DND-41 (cell line): ENCODE measurements around the gene MAML3.

ENCODE experiments used
- EZH2 ChIP-seq: IDR thresholded peaks from 3 replicates; pipeline ENCODE4 v1.6.1; 2012; ENCODE audit warnings: borderline replicate concordance, low read depth, mild to moderate bottlenecking, moderate library complexity, low read length, inconsistent platforms; ENCODE audit not compliant: severe bottlenecking
- TF ChIP-seq, protein P1 (sequence below): IDR thresholded peaks from 2 replicates; pipeline ENCODE4 v1.5.1; 2012; ENCODE audit warnings: borderline replicate concordance, low read length, moderate library complexity, mild to moderate bottlenecking; ENCODE audit not compliant: poor library complexity, severe bottlenecking; ENCODE audit errors: extremely low read depth

DNA sequence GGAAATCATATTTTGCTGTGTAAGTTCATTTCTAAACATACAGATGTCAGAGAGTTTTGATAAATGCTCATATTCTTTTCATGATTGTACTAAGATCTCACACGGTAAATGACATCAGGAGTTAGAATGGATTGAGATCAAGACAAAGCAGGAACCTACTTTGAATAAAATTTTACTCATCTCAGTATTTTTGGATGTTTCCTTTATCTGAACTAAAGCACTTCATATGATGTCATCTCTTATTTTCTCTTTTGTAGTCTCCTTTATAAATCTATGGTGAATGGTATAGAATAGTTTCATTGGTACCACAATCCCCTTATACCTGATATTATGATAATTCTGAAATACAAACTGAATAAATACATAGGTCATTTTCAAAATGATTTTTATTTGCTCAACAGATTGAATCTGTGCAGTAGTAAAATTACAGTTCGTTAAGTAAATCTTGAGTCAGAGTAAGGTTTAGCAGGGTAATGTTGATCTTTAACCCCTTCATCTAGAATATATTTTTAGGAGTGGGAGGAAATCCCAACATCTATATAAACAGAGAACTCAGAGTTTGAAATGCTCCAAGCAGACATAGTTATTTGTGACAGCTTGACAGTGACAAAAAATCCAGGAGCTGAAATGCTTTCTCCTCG lies 308.4 kb downstream of the MAML3 start:
- TF ChIP-seq, protein P1, sequence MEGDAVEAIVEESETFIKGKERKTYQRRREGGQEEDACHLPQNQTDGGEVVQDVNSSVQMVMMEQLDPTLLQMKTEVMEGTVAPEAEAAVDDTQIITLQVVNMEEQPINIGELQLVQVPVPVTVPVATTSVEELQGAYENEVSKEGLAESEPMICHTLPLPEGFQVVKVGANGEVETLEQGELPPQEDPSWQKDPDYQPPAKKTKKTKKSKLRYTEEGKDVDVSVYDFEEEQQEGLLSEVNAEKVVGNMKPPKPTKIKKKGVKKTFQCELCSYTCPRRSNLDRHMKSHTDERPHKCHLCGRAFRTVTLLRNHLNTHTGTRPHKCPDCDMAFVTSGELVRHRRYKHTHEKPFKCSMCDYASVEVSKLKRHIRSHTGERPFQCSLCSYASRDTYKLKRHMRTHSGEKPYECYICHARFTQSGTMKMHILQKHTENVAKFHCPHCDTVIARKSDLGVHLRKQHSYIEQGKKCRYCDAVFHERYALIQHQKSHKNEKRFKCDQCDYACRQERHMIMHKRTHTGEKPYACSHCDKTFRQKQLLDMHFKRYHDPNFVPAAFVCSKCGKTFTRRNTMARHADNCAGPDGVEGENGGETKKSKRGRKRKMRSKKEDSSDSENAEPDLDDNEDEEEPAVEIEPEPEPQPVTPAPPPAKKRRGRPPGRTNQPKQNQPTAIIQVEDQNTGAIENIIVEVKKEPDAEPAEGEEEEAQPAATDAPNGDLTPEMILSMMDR, result no peak
- TF ChIP-seq EZH2, result no peak
